Neutrophil (primary cell): ENCODE results near the gene PLEKHA7.

Source experiments
- H3K27ac ChIP-seq: fragments of 200-600 bp; sonication (generic); 2 replicates; pipeline ENCODE4 v1.5.1; 2016; ENCODE audit warnings: mild to moderate bottlenecking, moderate library complexity
- H3K27me3 ChIP-seq: fragments of 200-600 bp; sonication (generic); 2 replicates; pipeline ENCODE4 v1.6.0; 2016; ENCODE audit warnings: mild to moderate bottlenecking
- H3K36me3 ChIP-seq: fragments of 200-600 bp; sonication (generic); 2 replicates; pipeline ENCODE4 v1.5.1; 2017
- H3K4me1 ChIP-seq, 2 experiments: fragments of 200-600 bp in 1 of 2; sonication (generic) in 1 of 2; 1 replicate in 1 of 2; 2 replicates in 1 of 2; pipeline versions ENCODE4 v1.5.1 to v1.6.1; 2013 to 2016; ENCODE audit warnings: low read depth in 1 of 2, low read length in 1 of 2, mild to moderate bottlenecking in 1 of 2, moderate library complexity in 1 of 2; ENCODE audit not compliant: control insufficient read depth in 1 of 2, insufficient read depth in 1 of 2
- H3K4me3 ChIP-seq, 2 experiments: fragments of 200-600 bp in 1 of 2; sonication (generic) in 1 of 2; 1 replicate in 1 of 2; 2 replicates in 1 of 2; pipeline ENCODE4 v1.5.1; 2013 to 2016; ENCODE audit warnings: low read depth in 1 of 2, low read length in 1 of 2, mild to moderate bottlenecking in 1 of 2, moderate library complexity in 1 of 2
- H3K9me3 ChIP-seq: fragments of 200-600 bp; sonication (generic); 2 replicates; pipeline ENCODE4 v1.5.1; 2016
- TF ChIP-seq, protein P1 (sequence below): fragments of 200-600 bp; sonication (generic); IDR thresholded peaks from 2 replicates; pipeline ENCODE4 v1.5.1; 2016; ENCODE audit warnings: antibody characterized with exemption

The PLEKHA7 gene

DNA sequence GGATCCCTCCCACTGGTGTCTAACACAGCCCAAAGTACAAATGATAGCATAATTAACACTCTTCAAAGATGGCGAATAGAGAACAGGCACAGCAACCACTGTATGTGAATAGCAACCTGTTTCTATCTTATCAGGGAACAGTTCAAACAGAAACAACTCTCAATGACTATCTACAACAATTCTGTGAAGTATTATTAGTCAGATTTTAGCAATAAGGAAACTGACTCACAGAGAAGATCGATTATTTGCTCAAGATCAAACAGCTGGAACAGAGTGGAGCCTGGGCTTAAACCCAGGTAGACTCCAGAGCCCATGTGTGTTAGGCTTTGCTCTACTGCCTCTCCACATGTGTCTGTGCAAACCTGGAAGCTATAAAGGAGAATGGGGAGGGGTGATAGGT is 187.1 kb downstream of the PLEKHA7 start:
- no peak overlapping the region for H3K4me3 ChIP-seq
- no peaks in the 10 kb centered on the region for H3K36me3 ChIP-seq
- H3K9me3 ChIP-seq, result no peaks in the 10 kb centered on the region
- no peaks in the 10 kb centered on the region for H3K4me1 ChIP-seq
- TF ChIP-seq, protein P1, sequence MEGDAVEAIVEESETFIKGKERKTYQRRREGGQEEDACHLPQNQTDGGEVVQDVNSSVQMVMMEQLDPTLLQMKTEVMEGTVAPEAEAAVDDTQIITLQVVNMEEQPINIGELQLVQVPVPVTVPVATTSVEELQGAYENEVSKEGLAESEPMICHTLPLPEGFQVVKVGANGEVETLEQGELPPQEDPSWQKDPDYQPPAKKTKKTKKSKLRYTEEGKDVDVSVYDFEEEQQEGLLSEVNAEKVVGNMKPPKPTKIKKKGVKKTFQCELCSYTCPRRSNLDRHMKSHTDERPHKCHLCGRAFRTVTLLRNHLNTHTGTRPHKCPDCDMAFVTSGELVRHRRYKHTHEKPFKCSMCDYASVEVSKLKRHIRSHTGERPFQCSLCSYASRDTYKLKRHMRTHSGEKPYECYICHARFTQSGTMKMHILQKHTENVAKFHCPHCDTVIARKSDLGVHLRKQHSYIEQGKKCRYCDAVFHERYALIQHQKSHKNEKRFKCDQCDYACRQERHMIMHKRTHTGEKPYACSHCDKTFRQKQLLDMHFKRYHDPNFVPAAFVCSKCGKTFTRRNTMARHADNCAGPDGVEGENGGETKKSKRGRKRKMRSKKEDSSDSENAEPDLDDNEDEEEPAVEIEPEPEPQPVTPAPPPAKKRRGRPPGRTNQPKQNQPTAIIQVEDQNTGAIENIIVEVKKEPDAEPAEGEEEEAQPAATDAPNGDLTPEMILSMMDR, result no peak
- H3K27me3 ChIP-seq, result no peaks in the 10 kb centered on the region
- H3K27ac ChIP-seq, result no peak overlapping the region

- Histone ChIP-seq H3K27ac (no peak overlapping the region), H3K4me3 (no peak overlapping the region), H3K9me3 (no peaks in the 10 kb centered on the region), H3K27me3 (no peaks in the 10 kb centered on the region), H3K36me3 (no peaks in the 10 kb centered on the region), H3K4me1 (no peaks in the 10 kb centered on the region)
- TF ChIP-seq, protein P1, result no peak
These were observed 188.2 kb downstream of the PLEKHA7 start for GRCh38 chr11:16825968-16826367.

GRCh38 chr11:16825101-16825500 is 189.1 kb downstream of the PLEKHA7 start:
- Histone ChIP-seq H3K4me3 (no peak overlapping the region), H3K27me3 (no peaks in the 10 kb centered on the region), H3K27ac (no peak overlapping the region), H3K36me3 (no peaks in the 10 kb centered on the region), H3K9me3 (no peaks in the 10 kb centered on the region), H3K4me1 (no peaks in the 10 kb centered on the region)
- TF ChIP-seq, protein P1, result no peak

DNA sequence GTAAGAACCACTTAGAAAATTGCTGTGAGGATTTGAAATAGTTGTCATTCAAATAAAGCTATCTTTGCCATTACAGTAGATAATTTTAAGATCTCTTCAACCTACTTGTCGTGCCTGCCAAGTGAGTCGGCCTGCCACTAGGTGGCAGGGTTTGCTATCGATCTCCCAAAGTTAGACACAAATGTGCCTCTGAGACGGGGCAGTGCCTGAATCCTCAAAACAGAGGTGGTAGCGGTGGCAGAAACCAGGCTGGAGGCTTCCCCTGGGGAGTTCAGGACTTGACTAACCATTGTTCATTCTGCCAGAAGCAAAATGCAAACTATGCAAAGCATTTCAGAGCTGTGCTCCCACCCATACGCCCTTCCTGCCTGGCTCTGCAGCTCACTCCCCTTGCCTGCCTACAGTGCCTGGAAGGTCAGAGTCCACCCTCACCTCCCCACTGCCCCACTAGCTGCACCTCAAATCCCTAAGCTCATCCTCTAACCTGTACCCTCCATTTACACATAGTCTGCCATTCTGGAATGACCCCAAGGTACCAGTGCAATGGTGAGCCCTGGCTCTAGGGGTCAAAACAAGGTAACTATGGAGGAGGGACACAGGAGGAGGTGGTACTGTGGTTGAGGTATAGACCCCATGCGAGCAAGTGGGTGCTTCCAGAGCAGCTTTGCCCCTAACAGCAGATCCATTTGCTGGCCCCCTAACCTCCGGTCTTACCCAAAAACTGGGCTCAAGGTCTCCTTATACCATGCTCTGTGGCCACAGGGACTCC is 193.7 kb downstream of the PLEKHA7 start:
- Histone ChIP-seq H3K27ac (no peak overlapping the region), H3K27me3 (no peaks in the 10 kb centered on the region), H3K4me3 (no peak overlapping the region), H3K9me3 (no peaks in the 10 kb centered on the region), H3K4me1 (peaks cover 6 to 12% of the 10 kb centered on the region in 2 experiments), H3K36me3 (no peaks in the 10 kb centered on the region)
- TF ChIP-seq, protein P1, result peak; percentile 49

GRCh38 chr11:16818284-16818683 is 195.9 kb downstream of the PLEKHA7 start:
- Histone ChIP-seq H3K9me3 (no peaks in the 10 kb centered on the region), H3K27me3 (no peaks in the 10 kb centered on the region), H3K4me1 (peaks cover 28 to 35% of the 10 kb centered on the region in 2 experiments), H3K4me3 (no peak overlapping the region), H3K27ac (no peak overlapping the region), H3K36me3 (no peaks in the 10 kb centered on the region)
- TF ChIP-seq, protein P1, result no peak
